Panc1 (cell line): ENCODE data around the gene ZNF775. TPM values are rescaled to one million over a fixed set of nuclear protein-coding genes. Genes with fewer than 3 reads are reported as not detected.

Experiments
- ATAC-seq: fragments of 200-7000 bp; cut with Tn5 transposase; 2 replicates; pipeline ENCODE4 v1.9.1; 2020; ENCODE audit warnings: mild to moderate bottlenecking, moderate library complexity
- BruUV-seq: library from RNA; stranded (reverse); fragments of 400-500 nt; replicated peaks from 2 replicates; lab custom pipeline; 2021; lab: Mats Ljungman, UMichigan
- CTCF ChIA-PET: fragments of 300-600 bp; sonication (Branson Sonifier 250); formaldehyde crosslinking; loops from one replicate; lab custom pipeline; 2022; ENCODE audit warnings: antibody characterized with exemption; lab: Charles Lee
- POLR2A ChIA-PET: fragments of 300-600 bp; sonication (Branson Sonifier 250); formaldehyde crosslinking; loops from one replicate; lab custom pipeline; 2022; ENCODE audit warnings: antibody characterized with exemption; lab: Charles Lee
- DNase-seq: peaks from one replicate; pipeline ENCODE4 v3.0.0-alpha.2; 2010; ENCODE audit warnings: low read depth, low spot score
- H3K27ac ChIP-seq: 2 replicates; pipeline ENCODE4 v1.5.1; 2011; ENCODE audit warnings: mild to moderate bottlenecking, low read length, inconsistent platforms
- H3K27me3 ChIP-seq: fragments of 200-500 bp; sonication (Bioruptor generic); 2 replicates; pipeline ENCODE4 v1.6.0; 2014; ENCODE audit warnings: low read length, inconsistent platforms; ENCODE audit not compliant: control insufficient read depth, insufficient read depth
- H3K36me3 ChIP-seq: fragments of 200-500 bp; sonication (Bioruptor generic); 2 replicates; pipeline ENCODE4 v1.5.1; 2014; ENCODE audit warnings: inconsistent platforms, mild to moderate bottlenecking, low read length, moderate library complexity; ENCODE audit not compliant: control insufficient read depth, insufficient read depth
- H3K4me1 ChIP-seq: 2 replicates; pipeline ENCODE4 v1.5.1; 2011; ENCODE audit warnings: inconsistent platforms, mild to moderate bottlenecking, low read length, moderate library complexity; ENCODE audit not compliant: control insufficient read depth, insufficient read depth
- H3K4me3 ChIP-seq, 2 experiments: 2 replicates each; pipeline ENCODE4 v1.5.1; 2011 to 2012; ENCODE audit warnings: low read depth in 2 of 2, low read length in 2 of 2, mild to moderate bottlenecking in 2 of 2, inconsistent platforms in 1 of 2, moderate library complexity in 1 of 2
- H3K9me3 ChIP-seq: fragments of 200-500 bp; sonication (Bioruptor generic); 2 replicates; pipeline ENCODE4 v1.5.1; 2014; ENCODE audit warnings: low read depth, mild to moderate bottlenecking, inconsistent platforms, low read length, moderate library complexity; ENCODE audit not compliant: control insufficient read depth, insufficient read depth
- POLR2AphosphoS5 ChIP-seq: IDR thresholded peaks from 2 replicates; pipeline ENCODE4 v1.6.1; 2012; ENCODE audit warnings: mild to moderate bottlenecking, low read depth, low read length, moderate library complexity
- SIN3A ChIP-seq: IDR thresholded peaks from 2 replicates; pipeline ENCODE4 v1.6.1; 2012; ENCODE audit warnings: low read depth, mild to moderate bottlenecking, low read length, moderate library complexity, borderline replicate concordance; ENCODE audit not compliant: insufficient read depth
- TCF7L2 ChIP-seq: IDR thresholded peaks from 2 replicates; pipeline ENCODE4 v1.6.1; 2011; ENCODE audit warnings: mild to moderate bottlenecking, low read depth, low read length, inconsistent platforms
- in situ Hi-C: cut with HindIII; loops from 2 replicates; pipeline ENCODE4 v1.10.0; 2016; ENCODE audit warnings: low sequenced_read_pairs, low pct_unique_long_range_greater_than_20kb
- intact Hi-C: fragments of 100-400 bp; cut with micrococcal nuclease; formaldehyde crosslinking; loops from one replicate; pipeline ENCODE4 v1.10.0; 2022; ENCODE audit not compliant: unreplicated experiment
- total RNA-seq: library from RNA; stranded (reverse); gene quantifications from one replicate; pipeline ENCODE4 v1.2.1, GENCODE V29; 2021; ENCODE audit not compliant: unreplicated experiment
- TF ChIP-seq, protein P1 (sequence below), 2 experiments: IDR thresholded peaks; 2 replicates each; pipeline ENCODE4 v1.6.1; 2011 to 2012; ENCODE audit warnings: low read depth in 2 of 2, control low read depth in 1 of 2, low read length in 1 of 2, mild to moderate bottlenecking in 1 of 2, moderate library complexity in 1 of 2; ENCODE audit not compliant: insufficient read depth in 1 of 2
- TF ChIP-seq, protein P2 (sequence below): fragments of 450-650 bp; IDR thresholded peaks from 2 replicates; pipeline ENCODE4 v1.5.1; 2017; ENCODE audit warnings: mild to moderate bottlenecking

Gene ZNF775
- total RNA-seq, 1 experiment from 2014 or later, result 14.7 TPM

DNA sequence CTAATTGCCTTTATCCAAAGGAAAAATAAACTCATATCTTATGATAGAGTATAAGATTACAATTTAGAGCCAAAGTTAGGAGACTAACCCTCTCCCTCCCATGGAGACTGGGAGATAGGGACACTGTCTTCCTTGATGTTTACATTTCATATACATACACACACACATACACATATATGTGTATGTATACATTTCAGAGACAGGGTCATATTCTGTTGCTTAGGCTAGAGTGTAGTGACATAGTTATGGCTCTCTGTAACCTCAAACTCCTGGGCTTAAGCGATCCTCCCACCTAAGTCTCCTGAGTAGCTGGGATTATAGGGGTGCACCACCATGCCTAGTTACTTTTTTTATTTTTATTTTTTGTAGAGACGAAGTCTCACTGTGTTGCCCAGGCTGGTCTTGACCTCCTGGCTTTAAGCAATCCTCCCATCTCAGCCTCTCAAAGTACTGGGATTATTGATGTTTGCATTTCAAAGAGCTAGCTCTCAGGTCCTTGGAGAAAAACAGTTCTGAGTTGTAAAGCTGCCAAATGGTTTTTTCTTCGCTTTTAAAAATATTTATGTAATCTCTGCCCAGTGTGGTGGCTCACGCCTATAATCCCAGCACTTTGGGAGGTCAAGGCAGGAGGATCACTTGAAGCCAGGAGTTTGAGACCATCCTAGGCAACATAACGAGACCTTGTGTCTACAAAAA, 18.6 kb upstream of the ZNF775 start:
- Histone ChIP-seq H3K27me3 (no peaks in the 10 kb centered on the region), H3K9me3 (no peaks in the 10 kb centered on the region), H3K4me3 (no peak overlapping the region), H3K4me1 (peaks cover 26% of the 10 kb centered on the region), H3K36me3 (no peaks in the 10 kb centered on the region), H3K27ac (no peak overlapping the region; the same call in 1 of the 2 replicates)
- no peak for ATAC-seq
- CTCF ChIA-PET, result no interaction called here
- POLR2A ChIA-PET, result no interaction called here
- no peak for DNase-seq
- in situ Hi-C loops, result no loop called here
- TF ChIP-seq SIN3A, result no peak
- TF ChIP-seq, protein P1, sequence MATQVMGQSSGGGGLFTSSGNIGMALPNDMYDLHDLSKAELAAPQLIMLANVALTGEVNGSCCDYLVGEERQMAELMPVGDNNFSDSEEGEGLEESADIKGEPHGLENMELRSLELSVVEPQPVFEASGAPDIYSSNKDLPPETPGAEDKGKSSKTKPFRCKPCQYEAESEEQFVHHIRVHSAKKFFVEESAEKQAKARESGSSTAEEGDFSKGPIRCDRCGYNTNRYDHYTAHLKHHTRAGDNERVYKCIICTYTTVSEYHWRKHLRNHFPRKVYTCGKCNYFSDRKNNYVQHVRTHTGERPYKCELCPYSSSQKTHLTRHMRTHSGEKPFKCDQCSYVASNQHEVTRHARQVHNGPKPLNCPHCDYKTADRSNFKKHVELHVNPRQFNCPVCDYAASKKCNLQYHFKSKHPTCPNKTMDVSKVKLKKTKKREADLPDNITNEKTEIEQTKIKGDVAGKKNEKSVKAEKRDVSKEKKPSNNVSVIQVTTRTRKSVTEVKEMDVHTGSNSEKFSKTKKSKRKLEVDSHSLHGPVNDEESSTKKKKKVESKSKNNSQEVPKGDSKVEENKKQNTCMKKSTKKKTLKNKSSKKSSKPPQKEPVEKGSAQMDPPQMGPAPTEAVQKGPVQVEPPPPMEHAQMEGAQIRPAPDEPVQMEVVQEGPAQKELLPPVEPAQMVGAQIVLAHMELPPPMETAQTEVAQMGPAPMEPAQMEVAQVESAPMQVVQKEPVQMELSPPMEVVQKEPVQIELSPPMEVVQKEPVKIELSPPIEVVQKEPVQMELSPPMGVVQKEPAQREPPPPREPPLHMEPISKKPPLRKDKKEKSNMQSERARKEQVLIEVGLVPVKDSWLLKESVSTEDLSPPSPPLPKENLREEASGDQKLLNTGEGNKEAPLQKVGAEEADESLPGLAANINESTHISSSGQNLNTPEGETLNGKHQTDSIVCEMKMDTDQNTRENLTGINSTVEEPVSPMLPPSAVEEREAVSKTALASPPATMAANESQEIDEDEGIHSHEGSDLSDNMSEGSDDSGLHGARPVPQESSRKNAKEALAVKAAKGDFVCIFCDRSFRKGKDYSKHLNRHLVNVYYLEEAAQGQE (IDR thresholded peaks at IDR 0.05; ENCODE audit: insufficient read depth in 1 of 2, low read depth in 2 of 2, low read length in 1 of 2), result no peak
- TF ChIP-seq POLR2AphosphoS5, result no peak
- no peak for TF ChIP-seq TCF7L2
- TF ChIP-seq, protein P2, sequence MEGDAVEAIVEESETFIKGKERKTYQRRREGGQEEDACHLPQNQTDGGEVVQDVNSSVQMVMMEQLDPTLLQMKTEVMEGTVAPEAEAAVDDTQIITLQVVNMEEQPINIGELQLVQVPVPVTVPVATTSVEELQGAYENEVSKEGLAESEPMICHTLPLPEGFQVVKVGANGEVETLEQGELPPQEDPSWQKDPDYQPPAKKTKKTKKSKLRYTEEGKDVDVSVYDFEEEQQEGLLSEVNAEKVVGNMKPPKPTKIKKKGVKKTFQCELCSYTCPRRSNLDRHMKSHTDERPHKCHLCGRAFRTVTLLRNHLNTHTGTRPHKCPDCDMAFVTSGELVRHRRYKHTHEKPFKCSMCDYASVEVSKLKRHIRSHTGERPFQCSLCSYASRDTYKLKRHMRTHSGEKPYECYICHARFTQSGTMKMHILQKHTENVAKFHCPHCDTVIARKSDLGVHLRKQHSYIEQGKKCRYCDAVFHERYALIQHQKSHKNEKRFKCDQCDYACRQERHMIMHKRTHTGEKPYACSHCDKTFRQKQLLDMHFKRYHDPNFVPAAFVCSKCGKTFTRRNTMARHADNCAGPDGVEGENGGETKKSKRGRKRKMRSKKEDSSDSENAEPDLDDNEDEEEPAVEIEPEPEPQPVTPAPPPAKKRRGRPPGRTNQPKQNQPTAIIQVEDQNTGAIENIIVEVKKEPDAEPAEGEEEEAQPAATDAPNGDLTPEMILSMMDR, result no peak
- no TSS peak for BruUV-seq
- intact Hi-C loops, result no loop called here

DNA sequence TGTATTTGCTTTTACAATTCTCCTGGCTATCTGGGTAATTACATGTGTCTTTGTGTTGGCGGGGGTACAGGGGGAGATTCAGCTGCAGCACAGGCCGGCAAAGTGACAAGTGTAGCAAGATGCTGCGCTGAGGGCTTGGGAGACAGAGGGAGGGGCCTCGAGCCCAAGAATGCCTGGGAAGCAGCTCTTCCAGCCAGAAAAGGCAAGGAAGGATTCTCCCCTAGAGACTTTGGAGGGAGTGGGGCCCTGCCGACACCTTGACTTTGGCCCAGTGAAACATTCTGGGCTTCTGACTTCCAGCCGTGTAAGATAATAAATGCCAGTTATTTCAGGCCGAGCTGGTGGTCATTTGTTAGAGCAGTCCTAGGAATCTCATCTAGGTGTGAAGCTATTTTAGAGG, 17.7 kb upstream of the ZNF775 start:
- no peak for ATAC-seq
- no peak for DNase-seq
- Histone ChIP-seq H3K4me1 (peaks cover 32% of the 10 kb centered on the region), H3K27ac (no peak overlapping the region), H3K36me3 (no peaks in the 10 kb centered on the region), H3K27me3 (no peaks in the 10 kb centered on the region), H3K9me3 (no peaks in the 10 kb centered on the region), H3K4me3 (no peak overlapping the region)
- intact Hi-C loops, result no loop called here
- no TSS peak for BruUV-seq
- CTCF ChIA-PET, result no interaction called here
- POLR2A ChIA-PET, result no interaction called here
- no peak for TF ChIP-seq POLR2AphosphoS5
- TF ChIP-seq, protein P2, result no peak
- TF ChIP-seq TCF7L2, result no peak
- TF ChIP-seq, protein P1 (IDR thresholded peaks at IDR 0.05; ENCODE audit: insufficient read depth in 1 of 2, low read depth in 2 of 2, low read length in 1 of 2), result no peak
- no peak for TF ChIP-seq SIN3A
- in situ Hi-C loops, result no loop called here
